GM19099 (cell line): Measurements from ENCODE around the gene YTHDF1.

Experiments
- POLR2A ChIP-seq: IDR thresholded peaks from 3 replicates; pipeline ENCODE4 v1.6.1; 2011; ENCODE audit warnings: low read depth; ENCODE audit not compliant: insufficient read length; ENCODE audit errors: extremely low read depth

YTHDF1 gene

GRCh38 chr20:63208346-63208909, 7.5 kb downstream of the YTHDF1 start:
- TF ChIP-seq POLR2A = no peak

DNA sequence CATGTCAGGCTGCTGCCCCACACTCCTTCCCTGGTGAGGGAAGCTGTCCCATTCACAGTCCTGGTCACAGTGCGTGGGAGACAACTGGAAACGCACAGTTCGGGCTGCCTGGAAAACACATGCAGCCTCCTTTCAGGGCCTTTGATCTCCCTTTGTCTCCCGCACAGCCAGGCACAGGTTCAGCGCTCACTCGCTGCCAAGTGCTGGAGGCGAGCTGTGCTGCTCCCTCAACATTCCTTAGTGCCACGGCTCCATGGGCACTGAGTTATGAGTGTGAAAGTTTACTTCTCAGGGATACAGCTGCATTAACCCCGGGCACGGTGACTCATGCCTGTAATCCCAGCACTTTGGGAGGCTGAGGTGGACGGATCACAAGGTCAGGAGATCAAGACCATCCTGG, 9.1 kb downstream of the YTHDF1 start:
- TF ChIP-seq POLR2A = no peak

DNA sequence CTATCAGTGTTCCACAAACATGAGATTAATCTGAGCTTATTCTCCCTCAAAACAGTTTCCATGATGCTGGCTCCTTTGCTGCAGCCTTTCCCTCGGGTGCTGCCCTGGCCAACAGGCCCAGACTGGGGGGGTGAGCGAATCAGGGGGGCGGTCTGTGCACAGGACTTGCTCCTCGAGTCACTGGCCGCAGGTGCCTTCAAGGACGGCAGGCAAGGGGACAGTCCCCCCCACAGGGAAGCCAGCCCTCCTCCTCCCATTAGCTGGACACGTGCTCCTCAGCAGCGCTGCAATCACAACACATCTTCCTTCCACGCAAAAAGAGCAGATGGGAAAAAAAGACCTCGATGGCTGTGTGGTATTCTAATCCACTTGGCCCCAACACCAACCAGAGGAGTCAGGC, 10.0 kb downstream of the YTHDF1 start:
- TF ChIP-seq POLR2A = no peak

GRCh38 chr20:63204362-63204761, 11.6 kb downstream of the YTHDF1 start:
- TF ChIP-seq POLR2A = no peak

DNA sequence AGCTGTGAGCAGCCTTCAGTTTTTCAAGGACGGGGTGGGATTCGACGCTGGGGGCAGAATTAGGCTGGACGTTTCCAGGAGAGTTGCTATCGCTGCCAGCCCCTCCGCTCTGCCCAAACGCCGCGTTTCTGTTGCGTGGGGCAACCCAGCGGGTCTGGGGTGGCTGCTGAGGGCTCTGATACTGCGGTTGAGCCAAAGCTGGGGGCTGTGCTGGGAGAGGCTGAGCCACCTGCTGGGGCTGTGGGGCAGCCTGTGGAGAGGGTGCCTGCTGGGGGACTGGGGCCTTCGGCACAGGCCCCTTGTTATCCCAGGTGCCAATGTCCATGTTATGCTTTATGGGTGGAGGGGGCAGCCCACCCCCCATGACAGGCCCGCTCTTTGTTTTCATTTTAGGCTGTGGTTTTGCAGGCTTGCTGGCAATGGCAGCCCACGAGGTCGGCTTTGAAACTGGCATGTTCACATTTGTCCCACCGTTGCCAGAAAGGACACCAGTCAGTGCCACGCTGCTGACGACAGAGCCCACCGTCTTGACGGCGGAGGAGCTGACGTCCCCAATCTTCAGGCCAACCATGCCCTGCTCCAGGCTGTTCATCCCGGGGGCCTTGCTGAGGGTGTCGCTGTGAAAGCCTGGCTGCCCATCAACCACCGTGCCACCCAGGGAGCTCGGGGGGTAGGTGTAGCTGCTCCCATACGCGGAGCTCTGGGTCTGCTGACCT, 13.0 kb downstream of the YTHDF1 start:
- TF ChIP-seq POLR2A = no peak

GRCh38 chr20:63202021-63202420, 13.9 kb downstream of the YTHDF1 start:
- TF ChIP-seq POLR2A = no peak

GRCh38 chr20:63198606-63199005, 17.3 kb downstream of the YTHDF1 start:
- no peak for TF ChIP-seq POLR2A

DNA sequence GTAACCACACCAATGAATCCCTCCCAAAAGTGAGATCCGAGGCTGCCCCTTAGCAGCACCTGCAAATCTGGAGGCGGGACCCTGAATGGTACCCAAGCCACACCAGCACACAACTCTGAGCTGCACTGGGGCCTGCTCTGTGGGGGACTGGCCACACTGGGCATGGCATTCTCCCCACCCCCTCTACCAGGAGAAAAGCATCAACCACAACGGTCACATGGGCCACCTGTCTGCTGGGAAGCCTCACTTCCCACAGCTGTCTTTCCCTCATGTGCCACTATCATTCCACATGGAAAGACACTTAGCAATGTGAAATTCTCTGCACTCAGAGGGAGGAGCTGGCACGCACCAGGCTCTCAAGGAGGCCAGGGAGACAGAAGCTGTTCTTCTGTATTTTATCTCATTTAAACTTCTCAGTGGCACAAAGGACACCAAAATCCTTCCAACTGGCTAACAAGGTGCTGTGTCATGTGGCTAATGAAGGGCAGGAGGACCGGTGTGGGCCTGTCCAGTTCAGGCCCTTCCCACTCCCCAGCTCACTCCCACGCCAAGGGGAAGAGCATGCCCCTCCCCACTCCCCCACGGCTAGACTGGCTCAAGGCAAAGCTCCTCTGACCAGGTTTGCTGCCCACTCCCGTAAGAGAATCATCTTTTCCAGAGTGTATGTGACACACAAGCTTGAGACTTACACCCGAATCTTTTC, 19.0 kb downstream of the YTHDF1 start:
- no peak for TF ChIP-seq POLR2A

DNA sequence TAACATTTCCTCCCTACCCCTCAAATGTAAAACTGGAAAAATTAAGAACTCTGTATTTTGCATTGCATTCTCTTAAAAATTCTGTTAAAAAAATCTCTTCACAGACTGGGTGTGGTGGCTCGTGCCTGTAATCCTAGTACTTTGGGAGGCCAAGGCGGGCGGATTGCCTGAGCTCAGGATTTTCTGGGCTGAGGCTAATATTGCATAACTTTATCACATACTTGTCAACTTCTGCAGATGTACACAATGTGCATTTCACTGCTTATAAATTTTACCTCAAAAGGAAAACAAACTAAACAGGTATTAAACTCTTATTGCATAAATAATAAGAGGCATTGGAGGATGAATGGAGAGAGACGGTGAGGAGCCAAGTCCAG, 21.1 kb downstream of the YTHDF1 start:
- no peak for TF ChIP-seq POLR2A

DNA sequence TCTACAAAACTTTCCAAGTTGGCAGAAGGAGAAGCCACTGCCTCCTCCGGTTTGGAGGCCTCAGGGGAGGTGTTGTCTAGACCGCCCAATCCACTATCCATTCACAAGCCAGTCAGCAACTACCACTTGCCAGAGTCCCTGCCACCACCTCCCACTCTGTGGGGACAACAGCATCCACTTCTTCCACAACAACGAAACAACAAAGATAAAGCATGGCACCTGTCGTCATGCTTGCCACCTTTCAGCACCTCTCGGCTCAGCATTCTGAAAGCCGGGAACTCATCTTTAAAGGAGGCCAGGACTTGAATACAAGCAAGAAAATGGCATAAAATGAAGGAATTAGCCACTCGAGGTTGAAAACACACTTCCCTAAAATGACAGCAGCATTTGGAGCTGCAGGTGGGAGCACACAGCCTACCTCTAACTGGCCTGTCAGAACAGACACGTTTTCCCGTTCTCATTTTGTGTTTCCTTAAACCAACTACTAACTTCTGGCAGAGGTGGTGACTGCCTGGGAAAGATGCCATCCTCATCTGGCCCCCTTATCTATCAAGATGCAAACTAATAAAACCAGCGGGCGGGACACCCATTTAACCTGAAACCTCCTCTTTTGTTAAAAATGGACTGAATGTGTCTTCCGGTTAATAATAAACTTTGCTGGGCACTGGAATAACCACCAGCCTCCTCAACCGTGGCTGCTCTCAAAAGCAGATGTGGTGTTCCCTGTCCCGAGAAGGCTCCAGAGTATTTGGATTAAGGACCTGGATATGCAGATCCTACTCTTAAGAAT, 21.7 kb downstream of the YTHDF1 start:
- no peak for TF ChIP-seq POLR2A

DNA sequence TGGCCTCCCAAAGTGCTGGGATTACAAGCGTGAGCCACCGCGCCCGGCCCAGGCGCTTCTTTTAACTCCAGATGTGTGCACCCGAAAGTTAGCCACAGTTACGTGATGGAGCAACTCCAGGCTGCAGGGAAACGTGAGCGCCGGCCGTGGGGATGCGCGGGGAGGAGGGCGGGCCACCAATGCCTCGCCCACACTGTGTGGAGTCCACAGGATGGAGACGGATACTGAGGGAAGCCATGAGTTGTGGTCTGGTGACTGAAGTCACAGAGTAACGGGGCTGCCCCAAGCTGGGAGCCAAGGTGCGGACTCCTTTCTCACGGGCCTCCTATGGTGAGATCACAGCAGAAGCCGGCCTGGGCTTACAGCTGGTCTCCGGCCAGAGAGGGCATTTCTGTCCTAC, 23.2 kb downstream of the YTHDF1 start:
- TF ChIP-seq POLR2A = no peak

- no peak for TF ChIP-seq POLR2A
These were observed 24.5 kb downstream of the YTHDF1 start for GRCh38 chr20:63191400-63191799.

GRCh38 chr20:63190828-63191227, 25.1 kb downstream of the YTHDF1 start:
- no peak for TF ChIP-seq POLR2A

DNA sequence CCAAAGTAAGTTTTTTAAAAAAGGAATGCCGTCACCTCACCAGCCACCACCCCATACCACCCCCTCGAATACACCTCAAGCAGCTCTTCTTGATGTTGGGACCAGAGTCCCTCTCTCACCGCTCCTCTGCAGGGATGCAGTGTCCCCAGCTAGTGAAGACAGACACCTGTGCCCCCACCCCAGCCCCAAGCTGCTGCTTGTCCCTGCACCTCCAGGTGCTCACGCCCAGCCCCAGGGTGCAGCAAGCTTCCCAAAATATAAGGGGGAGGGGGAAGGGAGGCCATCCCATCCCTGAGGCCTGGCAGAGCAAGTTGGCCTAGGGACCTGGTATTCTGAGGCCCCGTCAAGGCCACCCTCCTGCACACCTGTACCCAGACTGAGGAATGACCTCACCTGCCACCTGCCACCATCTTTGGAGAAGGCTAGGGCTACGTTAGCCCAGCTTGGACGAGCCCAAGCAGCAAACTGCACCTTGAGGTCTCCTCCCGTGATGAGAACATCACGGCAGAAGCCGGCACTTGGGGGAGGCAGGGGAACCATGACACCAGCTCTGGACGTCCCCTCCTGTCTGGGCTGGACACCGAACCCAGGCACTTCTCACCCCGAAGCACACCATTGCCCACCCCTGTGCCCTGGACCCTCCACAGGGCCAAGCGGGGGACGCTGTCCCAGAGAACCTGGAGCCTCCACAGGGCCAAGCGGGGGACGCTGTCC, 25.9 kb downstream of the YTHDF1 start:
- no peak for TF ChIP-seq POLR2A

GRCh38 chr20:63189322-63189642, 26.6 kb downstream of the YTHDF1 start:
- TF ChIP-seq POLR2A = no peak

DNA sequence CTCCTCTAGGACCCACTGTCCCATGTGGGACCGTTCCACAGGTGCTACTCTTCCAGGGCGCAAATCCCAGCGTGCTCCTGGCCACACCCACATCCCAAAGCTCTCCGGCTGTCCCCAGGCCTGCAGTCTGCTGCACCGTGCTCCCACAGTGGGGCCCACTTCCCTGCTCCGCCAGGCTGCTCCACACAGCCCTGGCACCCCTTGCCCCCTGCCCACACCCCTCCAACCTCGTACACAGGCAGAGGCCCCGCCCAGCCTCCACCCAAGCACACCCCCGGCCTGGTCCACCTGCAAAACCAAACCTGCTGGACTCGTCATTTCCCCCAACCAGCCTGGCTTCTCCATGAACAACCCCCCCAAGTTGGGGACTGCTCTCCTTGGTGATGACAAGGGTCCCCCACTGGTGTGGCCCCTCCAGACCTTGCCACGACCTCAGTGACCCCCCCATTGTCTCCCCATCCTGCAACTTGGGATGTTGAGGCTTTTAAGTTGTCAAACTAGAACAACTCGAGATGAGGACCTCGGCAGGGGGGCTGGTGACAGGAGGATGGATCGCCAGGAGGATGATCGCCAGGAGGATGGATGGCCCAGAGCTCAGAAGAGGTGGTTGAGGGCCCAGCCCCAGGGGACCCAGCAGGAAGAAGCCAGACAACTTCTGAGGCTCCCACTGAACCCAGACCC, 27.1 kb downstream of the YTHDF1 start:
- no peak for TF ChIP-seq POLR2A

DNA sequence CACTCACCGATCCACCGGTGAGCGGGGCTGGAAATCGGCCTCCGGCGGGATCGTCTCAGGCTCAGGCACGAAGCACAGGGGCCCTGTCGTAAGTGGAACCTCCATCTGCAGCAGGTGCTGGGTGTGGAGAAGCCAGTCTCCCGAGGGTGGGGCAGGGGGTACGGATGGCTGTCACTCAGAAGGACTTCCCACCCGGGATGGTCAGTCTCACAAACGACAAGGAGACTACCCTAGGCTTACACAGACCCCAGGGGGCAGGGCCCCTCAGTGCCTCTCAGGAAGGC, 27.8 kb downstream of the YTHDF1 start:
- TF ChIP-seq POLR2A = no peak
